Measurements from ENCODE around the gene SLC6A3.

- TF ChIP-seq CTCF (IDR thresholded peaks at IDR 0.05) (no peak), POLR2A (IDR thresholded peaks at IDR 0.05) (no peak), EP300 (IDR thresholded peaks at IDR 0.05) (no peak)
Measured at GRCh38 chr5:1487079-1487764, 42.0 kb upstream of the SLC6A3 start.

All from tibial nerve (tissue), 4 donors.